HL-60 (cell line): ENCODE data around the gene GRAMD4.

Source experiments
- GABPA ChIP-seq: IDR thresholded peaks from 2 replicates; pipeline ENCODE4 v1.6.1; 2012; ENCODE audit warnings: low read depth
- POLR2AphosphoS5 ChIP-seq: IDR thresholded peaks from 2 replicates; pipeline ENCODE4 v1.6.1; 2012; ENCODE audit warnings: low read depth
- SPI1 ChIP-seq: IDR thresholded peaks from 2 replicates; pipeline ENCODE4 v1.6.1; 2012; ENCODE audit warnings: low read depth, mild to moderate bottlenecking, borderline replicate concordance
- TF ChIP-seq, protein P1 (sequence below): IDR thresholded peaks from one replicate; pipeline ENCODE4 v1.5.1; 2011; ENCODE audit warnings: low read length, control low read depth, inconsistent platforms; ENCODE audit not compliant: insufficient read depth
- TF ChIP-seq, protein P2 (sequence below): IDR thresholded peaks from 2 replicates; pipeline ENCODE4 v1.6.1; 2012; ENCODE audit warnings: low read depth; ENCODE audit not compliant: insufficient replicate concordance

DNA sequence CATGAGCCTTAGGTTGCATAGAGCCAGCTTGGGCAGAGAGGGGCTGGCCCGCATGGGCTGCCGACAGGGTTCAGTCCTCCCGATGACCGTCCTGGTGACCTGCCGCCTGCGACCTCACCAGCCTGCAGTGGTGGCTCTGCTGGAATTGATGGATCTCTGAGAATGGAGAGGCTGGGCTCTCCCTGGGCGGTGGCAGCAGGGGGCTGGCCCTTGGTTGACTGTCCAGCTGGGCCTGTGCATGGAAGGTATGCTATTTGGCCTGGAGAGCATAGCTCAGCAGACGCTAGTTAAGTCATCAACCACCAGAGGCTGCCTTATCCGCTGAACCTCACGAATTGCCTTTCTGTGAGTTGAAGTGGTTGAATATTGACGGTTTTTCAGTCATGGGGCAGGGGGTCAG, 19.7 kb downstream of the GRAMD4 start:
- TF ChIP-seq, protein P1, sequence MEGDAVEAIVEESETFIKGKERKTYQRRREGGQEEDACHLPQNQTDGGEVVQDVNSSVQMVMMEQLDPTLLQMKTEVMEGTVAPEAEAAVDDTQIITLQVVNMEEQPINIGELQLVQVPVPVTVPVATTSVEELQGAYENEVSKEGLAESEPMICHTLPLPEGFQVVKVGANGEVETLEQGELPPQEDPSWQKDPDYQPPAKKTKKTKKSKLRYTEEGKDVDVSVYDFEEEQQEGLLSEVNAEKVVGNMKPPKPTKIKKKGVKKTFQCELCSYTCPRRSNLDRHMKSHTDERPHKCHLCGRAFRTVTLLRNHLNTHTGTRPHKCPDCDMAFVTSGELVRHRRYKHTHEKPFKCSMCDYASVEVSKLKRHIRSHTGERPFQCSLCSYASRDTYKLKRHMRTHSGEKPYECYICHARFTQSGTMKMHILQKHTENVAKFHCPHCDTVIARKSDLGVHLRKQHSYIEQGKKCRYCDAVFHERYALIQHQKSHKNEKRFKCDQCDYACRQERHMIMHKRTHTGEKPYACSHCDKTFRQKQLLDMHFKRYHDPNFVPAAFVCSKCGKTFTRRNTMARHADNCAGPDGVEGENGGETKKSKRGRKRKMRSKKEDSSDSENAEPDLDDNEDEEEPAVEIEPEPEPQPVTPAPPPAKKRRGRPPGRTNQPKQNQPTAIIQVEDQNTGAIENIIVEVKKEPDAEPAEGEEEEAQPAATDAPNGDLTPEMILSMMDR = no peak
- TF ChIP-seq SPI1 = no peak
- no peak for TF ChIP-seq POLR2AphosphoS5
- no peak for TF ChIP-seq GABPA
- TF ChIP-seq, protein P2, sequence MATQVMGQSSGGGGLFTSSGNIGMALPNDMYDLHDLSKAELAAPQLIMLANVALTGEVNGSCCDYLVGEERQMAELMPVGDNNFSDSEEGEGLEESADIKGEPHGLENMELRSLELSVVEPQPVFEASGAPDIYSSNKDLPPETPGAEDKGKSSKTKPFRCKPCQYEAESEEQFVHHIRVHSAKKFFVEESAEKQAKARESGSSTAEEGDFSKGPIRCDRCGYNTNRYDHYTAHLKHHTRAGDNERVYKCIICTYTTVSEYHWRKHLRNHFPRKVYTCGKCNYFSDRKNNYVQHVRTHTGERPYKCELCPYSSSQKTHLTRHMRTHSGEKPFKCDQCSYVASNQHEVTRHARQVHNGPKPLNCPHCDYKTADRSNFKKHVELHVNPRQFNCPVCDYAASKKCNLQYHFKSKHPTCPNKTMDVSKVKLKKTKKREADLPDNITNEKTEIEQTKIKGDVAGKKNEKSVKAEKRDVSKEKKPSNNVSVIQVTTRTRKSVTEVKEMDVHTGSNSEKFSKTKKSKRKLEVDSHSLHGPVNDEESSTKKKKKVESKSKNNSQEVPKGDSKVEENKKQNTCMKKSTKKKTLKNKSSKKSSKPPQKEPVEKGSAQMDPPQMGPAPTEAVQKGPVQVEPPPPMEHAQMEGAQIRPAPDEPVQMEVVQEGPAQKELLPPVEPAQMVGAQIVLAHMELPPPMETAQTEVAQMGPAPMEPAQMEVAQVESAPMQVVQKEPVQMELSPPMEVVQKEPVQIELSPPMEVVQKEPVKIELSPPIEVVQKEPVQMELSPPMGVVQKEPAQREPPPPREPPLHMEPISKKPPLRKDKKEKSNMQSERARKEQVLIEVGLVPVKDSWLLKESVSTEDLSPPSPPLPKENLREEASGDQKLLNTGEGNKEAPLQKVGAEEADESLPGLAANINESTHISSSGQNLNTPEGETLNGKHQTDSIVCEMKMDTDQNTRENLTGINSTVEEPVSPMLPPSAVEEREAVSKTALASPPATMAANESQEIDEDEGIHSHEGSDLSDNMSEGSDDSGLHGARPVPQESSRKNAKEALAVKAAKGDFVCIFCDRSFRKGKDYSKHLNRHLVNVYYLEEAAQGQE = no peak
